K562 (cell line): ENCODE results near the gene PPP1R15A. TPM values are rescaled to one million over a fixed set of nuclear protein-coding genes. Genes with fewer than 3 reads are reported as not detected.
A peak's percentile ranks its signal among the peaks of the same experiment; 100 is the strongest.

Source experiments
- ATAC-seq: fragments of 200-7000 bp; cut with Tn5 transposase; 3 replicates; pipeline ENCODE4 v1.9.1; 2020; ENCODE audit warnings: moderate library complexity
- BruUV-seq: library from RNA; stranded (reverse); fragments of 400-500 nt; replicated peaks from 2 replicates; lab custom pipeline; 2021; lab: Mats Ljungman, UMichigan
- CTCF ChIA-PET: fragments of 300-600 bp; formaldehyde crosslinking; extraction: SDS; loops from one replicate; lab custom pipeline; 2021; ENCODE audit warnings: low intra/inter-chr PET ratio; lab: Yijun Ruan, JAX
- POLR2A ChIA-PET: fragments of 300-600, 350-650 bp; sonication (Branson Sonifier 250); formaldehyde crosslinking; extraction: SDS; loops from one replicate; lab custom pipeline; 2021; ENCODE audit warnings: antibody characterized with exemption, inconsistent platforms; lab: Yijun Ruan, JAX
- DNase-seq, 4 experiments: peaks; one replicate each; pipeline versions ENCODE4 v3.0.0 to v3.0.0-alpha.2; 2011 to 2018; ENCODE audit warnings: low spot score in 3 of 4, mixed read lengths in 3 of 4; ENCODE audit errors: extremely low read depth in 1 of 4
- FAIRE-seq: peaks from 2 replicates; lab custom pipeline; 2011; peaks lifted over from hg19 to GRCh38; lab: Jason Lieb, UNC
- H2AFZ ChIP-seq: 2 replicates; pipeline ENCODE4 v1.6.0; 2011; ENCODE audit warnings: low read depth, low read length, control low read depth, inconsistent platforms
- H3K27ac ChIP-seq: fragments of 200-600 bp; 3 replicates; pipeline ENCODE4 v1.8.0; 2011; ENCODE audit warnings: low read depth, mild to moderate bottlenecking, control low read depth, inconsistent platforms, low read length, moderate library complexity, mixed read lengths; ENCODE audit errors: extremely low read depth
- H3K27me3 ChIP-seq, 2 experiments: fragments of 300-600 bp in 1 of 2; 2 replicates in 1 of 2; 3 replicates in 1 of 2; pipeline versions ENCODE4 v1.6.0 to v1.8.0; 2011; ENCODE audit warnings: inconsistent platforms in 2 of 2, low read length in 2 of 2, mild to moderate bottlenecking in 1 of 2, mixed read lengths in 1 of 2, moderate library complexity in 1 of 2; ENCODE audit not compliant: control insufficient read depth in 2 of 2, insufficient read depth in 2 of 2
- H3K36me3 ChIP-seq: fragments of 300-600 bp; 3 replicates; pipeline ENCODE4 v1.8.0; 2011; ENCODE audit warnings: mild to moderate bottlenecking, low read length, inconsistent platforms; ENCODE audit not compliant: control insufficient read depth, insufficient read depth
- H3K4me1 ChIP-seq, 2 experiments: fragments of 200-600 bp in 1 of 2; replicated peaks in 1 of 2; 2 replicates in 1 of 2; 3 replicates in 1 of 2; pipeline versions ENCODE4 v1.5.1 to v1.8.0; 2011; ENCODE audit warnings: inconsistent platforms in 2 of 2, low read length in 2 of 2, mild to moderate bottlenecking in 1 of 2, mixed read lengths in 1 of 2, moderate library complexity in 1 of 2; ENCODE audit not compliant: control insufficient read depth in 2 of 2, insufficient read depth in 2 of 2
- H3K4me2 ChIP-seq: 2 replicates; pipeline ENCODE4 v1.6.1; 2011; ENCODE audit warnings: low read length, control low read depth, inconsistent platforms, mixed read lengths; ENCODE audit not compliant: insufficient read depth
- H3K4me3 ChIP-seq: fragments of 200-600 bp; sonication (generic), shearing (Covaris generic); 2 replicates; pipeline ENCODE4 v1.5.1; 2016; ENCODE audit warnings: control low read depth, inconsistent platforms
- H3K79me2 ChIP-seq: fragments of 200-600 bp; 3 replicates; pipeline ENCODE4 v1.8.0; 2011; ENCODE audit warnings: low read length, inconsistent platforms; ENCODE audit not compliant: control insufficient read depth, insufficient read depth
- H3K9ac ChIP-seq, 2 experiments: 2 replicates each; pipeline versions ENCODE4 v1.6.0 to v1.6.1; 2011; ENCODE audit warnings: low read depth in 2 of 2, low read length in 2 of 2, control low read depth in 1 of 2, inconsistent platforms in 1 of 2, mild to moderate bottlenecking in 1 of 2, mixed read lengths in 1 of 2; ENCODE audit not compliant: insufficient read depth in 1 of 2
- H3K9me1 ChIP-seq: one replicate; pipeline ENCODE4 v1.6.0; 2011; ENCODE audit warnings: inconsistent platforms, mild to moderate bottlenecking, low read length, moderate library complexity; ENCODE audit not compliant: control insufficient read depth, insufficient read depth
- H3K9me3 ChIP-seq: replicated peaks from 2 replicates; pipeline ENCODE4 v1.5.1; 2011; ENCODE audit warnings: low read depth, low read length, inconsistent platforms; ENCODE audit not compliant: control insufficient read depth, insufficient read depth
- H4K20me1 ChIP-seq: replicated peaks from 2 replicates; pipeline ENCODE4 v1.6.1; 2011; ENCODE audit warnings: low read length, inconsistent platforms, mixed read lengths; ENCODE audit not compliant: control insufficient read depth, insufficient read depth
- ASH1L ChIP-seq: fragments of 450-650 bp; IDR thresholded peaks from 2 replicates; pipeline ENCODE4 v1.6.1; 2018; ENCODE audit warnings: borderline replicate concordance, mild to moderate bottlenecking, low read depth; ENCODE audit not compliant: partially characterized antibody
- MLX ChIP-seq, 2 experiments: fragments of 450-650 bp in 1 of 2; sonication (generic) in 1 of 2; formaldehyde crosslinking; conservative IDR thresholded peaks; 2 replicates each; pipeline versions ENCODE4 v1.4.0 to v1.8.1; 2020 to 2022; ENCODE audit warnings: mild to moderate bottlenecking in 1 of 2, missing genetic modification reagents in 1 of 2
- POLR2G ChIP-seq: fragments of 200-400 bp; formaldehyde crosslinking; IDR thresholded peaks from 2 replicates; pipeline ENCODE4 v1.6.1; 2017; ENCODE audit warnings: low read depth, mild to moderate bottlenecking, antibody characterized with exemption, low read length, moderate library complexity
- RBFOX2 ChIP-seq: fragments of 200-400 bp; formaldehyde crosslinking; IDR thresholded peaks from 2 replicates; pipeline ENCODE4 v1.6.1; 2017; ENCODE audit warnings: low read depth, mild to moderate bottlenecking, low read length, moderate library complexity
- RBM25 ChIP-seq: fragments of 200-400 bp; formaldehyde crosslinking; IDR thresholded peaks from 2 replicates; pipeline ENCODE4 v1.6.1; 2018; ENCODE audit warnings: low read length, low read depth, moderate library complexity; ENCODE audit not compliant: severe bottlenecking
- ZNF121 ChIP-seq: sonication (generic); formaldehyde crosslinking; conservative IDR thresholded peaks from 2 replicates; pipeline ENCODE4 v1.8.0; 2022; ENCODE audit warnings: missing genetic modification reagents
- ZNF3 ChIP-seq: fragments of 250-450 bp; sonication (Bioruptor Pico); IDR thresholded peaks from 2 replicates; pipeline ENCODE4 v1.5.0; 2021; ENCODE audit warnings: mild to moderate bottlenecking, moderate library complexity
- ZNF699 ChIP-seq: fragments of 250-450 bp; sonication (Bioruptor Pico); IDR thresholded peaks from 2 replicates; pipeline ENCODE4 v1.8.0; 2021; ENCODE audit warnings: mild to moderate bottlenecking, moderate library complexity; ENCODE audit not compliant: insufficient replicate concordance
- WGBS: fragments of 100-300 bp; shearing (Covaris generic); methylation state at CpG from one replicate; pipeline ENCODE4 v1.1.6; 2016; ENCODE audit warnings: low coverage, mixed read lengths; ENCODE audit not compliant: insufficient coverage; ENCODE audit errors: missing lambda C conversion rate; 5-methylcytosine and 5-hydroxymethylcytosine counted together
- in situ Hi-C: fragments of 300-500 bp; cut with MboI; formaldehyde crosslinking; loops from 4 replicates; pipeline ENCODE4 v1.15.0; 2018; ENCODE audit warnings: inconsistent platforms, mixed read lengths
- intact Hi-C: fragments of 100-400 bp; cut with micrococcal nuclease; formaldehyde crosslinking; loops from 2 replicates; pipeline ENCODE4 v1.14.2; 2022
- polyA plus RNA-seq, 8 experiments: library from polyadenylated mRNA; depleted of rRNA in 4 of 8; stranded (reverse) in 5 of 8; unstranded in 3 of 8; fragments of >200 nt; fragmentation: Nextera tagmentation in 2 of 8; fragmentation: Illumina TruSeq in 1 of 8; extraction: Ambion mirVana in 2 of 8; extraction: Trizol in 1 of 8; gene quantifications; 2 replicates each; pipeline versions ENCODE4 v1.2.1 to v1.2.3, GENCODE V29; 2011 to 2014; ENCODE audit warnings: inconsistent platforms in 1 of 8, missing spikeins in 1 of 8
- total RNA-seq, 7 experiments: library from RNA; depleted of rRNA in 6 of 7; stranded (reverse); fragments of >200 nt in 6 of 7; fragmentation: Illumina TruSeq in 2 of 7; extraction: Trizol in 2 of 7; gene quantifications; 2 replicates each; pipeline versions ENCODE4 v1.2.1 to v1.2.3, GENCODE V29; 2011 to 2021; ENCODE audit warnings: low replicate concordance in 1 of 7

The PPP1R15A gene
- total and polyA plus RNA-seq, 9 of the 15 experiments (the other 6 are each of a cell fraction or from before 2014, with no cell fraction given) = 0.42 to 73.7 (median 44.0) TPM

DNA sequence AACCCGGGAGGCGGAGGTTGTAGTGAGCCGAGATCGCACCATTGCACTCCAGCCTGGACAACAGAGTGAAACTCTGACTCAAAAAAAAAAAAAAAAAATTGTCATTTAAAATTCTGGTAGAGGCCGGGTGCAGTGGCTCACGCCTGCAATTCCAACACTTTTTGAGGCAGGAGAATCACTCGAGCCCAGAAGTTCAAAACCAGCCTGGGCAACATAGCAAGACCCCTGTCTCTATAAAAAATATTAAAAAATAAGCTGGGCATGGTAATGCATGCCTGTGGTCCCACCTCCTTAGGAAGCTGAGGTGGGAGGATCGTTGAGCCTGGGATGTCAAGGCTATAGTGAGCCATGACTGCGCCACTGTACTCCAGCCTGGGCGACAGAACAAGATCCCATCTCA is 34.1 kb downstream of the PPP1R15A start:
- FAIRE-seq = no peak
- no peak for DNase-seq
- H3K36me3 ChIP-seq = peaks cover 74% of the 10 kb centered on the region

GRCh38 chr19:48907671-48908070 is 35.5 kb downstream of the PPP1R15A start:
- peaks cover 78% of the 10 kb centered on the region for H3K36me3 ChIP-seq
- no peaks in the 10 kb centered on the region for H3K27me3 ChIP-seq
- no peak overlapping the region for H3K9ac ChIP-seq
- WGBS = 92% methylated on average over 14 of the region's 14 CpGs
- no peak overlapping the region for H3K4me2 ChIP-seq
- H3K79me2 ChIP-seq = peaks cover 21% of the 10 kb centered on the region
- TF ChIP-seq ASH1L = no peak
- peak; percentile 39; the same call in 1 of the 2 replicates for TF ChIP-seq RBFOX2
- 0 out of 2 replicates have a peak, but pooled peaks have one; percentile 10 for TF ChIP-seq POLR2G
- no peak for TF ChIP-seq ZNF699
- no TSS peak for BruUV-seq
- ATAC-seq (no peak), FAIRE-seq (no peak), DNase-seq (peak in 1 of 4 experiments; percentile 4)
- CTCF ChIA-PET = no interaction called here
- H4K20me1 ChIP-seq = peaks cover 6% of the 10 kb centered on the region
- no peaks in the 10 kb centered on the region for H3K9me1 ChIP-seq
- H3K4me3 ChIP-seq = no peak overlapping the region
- H3K27ac ChIP-seq = no peak overlapping the region
- in situ Hi-C loops (no loop called here), intact Hi-C loops (no loop called here)
- H3K9me3 ChIP-seq = no peaks in the 10 kb centered on the region
- POLR2A ChIA-PET = no interaction called here
- H2AFZ ChIP-seq = no peak overlapping the region
- H3K4me1 ChIP-seq = peaks cover 0 to 15% of the 10 kb centered on the region in 2 experiments; a peak in 2 of 5 replicates

More for the DNA sequence above, 34.1 kb downstream of the PPP1R15A start:
- intact Hi-C loops (no loop called here), in situ Hi-C loops (no loop called here)
- Histone ChIP-seq H3K9me1 (no peaks in the 10 kb centered on the region), H3K79me2 (peaks cover 34% of the 10 kb centered on the region), H3K27me3 (no peaks in the 10 kb centered on the region), H3K9me3 (no peaks in the 10 kb centered on the region), H3K4me3 (no peak overlapping the region), H2AFZ (no peak overlapping the region), H3K27ac (no peak overlapping the region), H3K4me1 (peaks cover 7 to 28% of the 10 kb centered on the region in 2 experiments; a peak in 4 of 5 replicates), H4K20me1 (peaks cover 6% of the 10 kb centered on the region), H3K4me2 (no peak overlapping the region), H3K9ac (no peak overlapping the region)
- ATAC-seq = no peak
- BruUV-seq = no TSS peak
- no peak for TF ChIP-seq MLX (CRISPR knock-in tag; conservative IDR thresholded peaks at IDR 0.05)
- TF ChIP-seq ZNF121 (CRISPR knock-in tag) = peak; percentile 60
- no peak for TF ChIP-seq ZNF3 (CRISPR knock-in tag)
- TF ChIP-seq RBM25 = peak; percentile 30
- WGBS = 96% methylated on average over 6 of the region's 10 CpGs
- ChIA-PET CTCF (no interaction called here), POLR2A (interaction anchor here (0.8 to 1.3 kb wide), 4 partner anchors 10 to 32 kb away, joined by 3 to 5 read pairs (median 4); no protein-coding TSS in a partner anchor)
